Loucy (cell line): Measurements from ENCODE around the gene FSTL4.

Experiments
- H2AFZ ChIP-seq: fragments of 200-600 bp; sonication (generic); 2 replicates; pipeline ENCODE4 v1.6.0; 2016; ENCODE audit warnings: antibody characterized with exemption, mild to moderate bottlenecking, low read length, moderate library complexity
- H3F3A ChIP-seq: fragments of 200-600 bp; 2 replicates; pipeline ENCODE4 v1.6.0; 2016; ENCODE audit warnings: antibody characterized with exemption, low read depth, mild to moderate bottlenecking
- H3K27me3 ChIP-seq: fragments of 200-600 bp; sonication (generic); 2 replicates; pipeline ENCODE4 v1.6.1; 2014; ENCODE audit warnings: low read length, mild to moderate bottlenecking; ENCODE audit not compliant: insufficient read depth, poor library complexity, severe bottlenecking
- H3K36me3 ChIP-seq: fragments of 200-600 bp; sonication (generic); 2 replicates; pipeline ENCODE4 v1.6.1; 2016; ENCODE audit warnings: low read length; ENCODE audit not compliant: insufficient read depth
- H3K4me1 ChIP-seq: fragments of 200-600 bp; sonication (generic); 2 replicates; pipeline ENCODE4 v1.5.1; 2014; ENCODE audit warnings: low read length, mild to moderate bottlenecking; ENCODE audit not compliant: insufficient read depth, poor library complexity, severe bottlenecking
- H3K4me2 ChIP-seq: fragments of 200-600 bp; sonication (generic); 2 replicates; pipeline ENCODE4 v1.6.0; 2014; ENCODE audit warnings: antibody characterized with exemption, low read length, low read depth, mild to moderate bottlenecking; ENCODE audit not compliant: poor library complexity, severe bottlenecking
- H3K4me3 ChIP-seq: fragments of 200-600 bp; sonication (generic); 2 replicates; pipeline ENCODE4 v1.5.1; 2014; ENCODE audit warnings: low read length, mild to moderate bottlenecking, mixed read lengths; ENCODE audit not compliant: poor library complexity, severe bottlenecking
- H3K79me2 ChIP-seq: fragments of 200-600 bp; sonication (generic); 2 replicates; pipeline ENCODE4 v1.6.1; 2014; ENCODE audit warnings: low read length; ENCODE audit not compliant: insufficient read depth
- H3K9ac ChIP-seq: fragments of 200-600 bp; sonication (generic); 2 replicates; pipeline ENCODE4 v1.6.0; 2014; ENCODE audit warnings: mild to moderate bottlenecking, low read depth, low read length, moderate library complexity; ENCODE audit not compliant: poor library complexity, severe bottlenecking
- H3K9me2 ChIP-seq: fragments of 200-600 bp; sonication (generic); replicated peaks from 2 replicates; pipeline ENCODE4 v1.6.1; 2016; ENCODE audit warnings: low read depth, low read length, mixed read lengths
- H3K9me3 ChIP-seq: fragments of 200-600 bp; sonication (generic); 2 replicates; pipeline ENCODE4 v1.6.1; 2014; ENCODE audit warnings: mild to moderate bottlenecking, antibody characterized with exemption, low read length, low read depth; ENCODE audit not compliant: insufficient read depth
- H4K20me1 ChIP-seq: fragments of 200-600 bp; sonication (generic); 2 replicates; pipeline ENCODE4 v1.6.0; 2014; ENCODE audit warnings: antibody characterized with exemption, low read length, mild to moderate bottlenecking; ENCODE audit not compliant: insufficient read depth, poor library complexity, severe bottlenecking
- CTCF ChIP-seq: fragments of 200-600 bp; sonication (generic); conservative IDR thresholded peaks from 2 replicates; pipeline ENCODE4 v1.5.1; 2014; ENCODE audit warnings: mild to moderate bottlenecking, antibody characterized with exemption, low read length
- EZH2phosphoT487 ChIP-seq: fragments of 200-600 bp; IDR thresholded peaks from 2 replicates; pipeline ENCODE4 v1.6.1; 2018; ENCODE audit warnings: antibody characterized with exemption, mild to moderate bottlenecking, moderate library complexity, borderline replicate concordance

FSTL4 gene

DNA sequence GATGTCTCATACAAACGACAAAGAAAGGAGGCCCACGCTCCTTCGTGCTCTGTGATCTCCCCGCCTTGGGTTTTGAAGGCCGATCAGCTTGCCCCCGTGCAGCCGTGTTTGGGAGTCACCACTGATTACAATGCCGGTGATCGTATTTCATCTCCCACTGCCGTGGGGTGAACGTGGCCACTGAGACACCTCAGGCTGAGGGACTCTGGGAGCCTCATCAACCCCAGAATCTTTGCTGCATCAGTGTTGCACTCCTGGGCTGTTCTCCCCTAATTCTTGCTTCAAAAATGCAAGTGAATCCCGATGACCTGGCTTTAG is 366.3 kb downstream of the FSTL4 start:
- H3K79me2 ChIP-seq = no peaks in the 10 kb centered on the region
- no peaks in the 10 kb centered on the region for H4K20me1 ChIP-seq
- no peaks in the 10 kb centered on the region for H3K36me3 ChIP-seq
- H3K27me3 ChIP-seq = no peaks in the 10 kb centered on the region
- H3F3A ChIP-seq = no peaks in the 10 kb centered on the region
- H2AFZ ChIP-seq = no peak overlapping the region
- no peaks in the 10 kb centered on the region for H3K9me2 ChIP-seq
- H3K4me3 ChIP-seq = no peak overlapping the region
- H3K9me3 ChIP-seq = no peaks in the 10 kb centered on the region
- H3K9ac ChIP-seq = no peak overlapping the region
- H3K4me2 ChIP-seq = no peak overlapping the region
- TF ChIP-seq EZH2phosphoT487 = no peak
- no peak for TF ChIP-seq CTCF
- H3K4me1 ChIP-seq = peaks cover 8% of the 10 kb centered on the region

DNA sequence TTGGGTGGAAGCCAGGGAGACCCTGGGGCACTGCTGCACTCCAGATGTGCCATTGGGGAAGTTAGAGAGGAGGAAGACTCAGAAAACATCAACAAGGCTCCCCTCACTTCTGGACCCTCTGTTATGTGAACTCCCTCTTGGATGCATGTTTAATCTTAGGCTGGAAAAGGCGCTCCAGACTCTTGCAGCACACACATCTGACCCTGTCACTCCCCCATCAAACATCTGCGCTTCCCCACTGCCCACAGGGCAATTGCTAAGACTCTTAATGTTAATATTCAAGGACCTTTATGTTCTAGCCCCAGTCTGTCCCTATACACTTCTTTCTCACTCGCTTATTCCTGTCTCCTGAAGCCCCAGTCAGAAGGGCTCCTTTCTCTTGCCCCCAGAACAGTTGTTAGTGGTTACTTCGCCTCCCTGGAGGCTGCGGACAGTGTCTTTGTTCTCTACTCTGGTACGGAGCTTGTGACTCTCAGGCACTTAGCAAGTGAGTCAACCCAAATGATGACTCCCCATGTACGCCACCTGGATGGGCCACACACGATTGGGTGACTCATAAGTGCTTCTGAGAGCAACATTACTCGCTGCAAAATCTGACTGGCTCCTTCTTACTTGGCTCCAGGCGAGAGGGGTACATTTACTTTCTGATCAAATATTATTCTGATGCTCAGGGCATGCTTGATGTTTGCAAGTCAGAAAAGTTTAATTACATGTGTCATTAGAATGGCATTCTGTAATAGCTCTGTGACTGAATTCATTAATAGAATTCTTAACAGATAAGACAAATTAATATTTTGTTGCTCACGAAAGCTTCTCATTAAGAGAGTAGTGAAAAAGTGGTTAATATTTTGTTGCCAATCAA is 366.9 kb downstream of the FSTL4 start:
- Histone ChIP-seq H3K9me2 (no peaks in the 10 kb centered on the region), H3K79me2 (no peaks in the 10 kb centered on the region), H3K4me1 (peaks cover 6% of the 10 kb centered on the region), H3K36me3 (no peaks in the 10 kb centered on the region), H3K4me2 (no peak overlapping the region), H3K27me3 (no peaks in the 10 kb centered on the region), H3F3A (no peaks in the 10 kb centered on the region), H4K20me1 (no peaks in the 10 kb centered on the region), H3K4me3 (no peak overlapping the region), H3K9me3 (no peaks in the 10 kb centered on the region), H2AFZ (no peak overlapping the region), H3K9ac (no peak overlapping the region)
- TF ChIP-seq CTCF = no peak
- no peak for TF ChIP-seq EZH2phosphoT487

- no peak overlapping the region for H3K9ac ChIP-seq
- peaks cover 6% of the 10 kb centered on the region for H3K4me1 ChIP-seq
- H3K9me3 ChIP-seq = no peaks in the 10 kb centered on the region
- no peak overlapping the region for H2AFZ ChIP-seq
- no peaks in the 10 kb centered on the region for H3F3A ChIP-seq
- no peaks in the 10 kb centered on the region for H3K79me2 ChIP-seq
- no peak overlapping the region for H3K4me3 ChIP-seq
- no peak for TF ChIP-seq EZH2phosphoT487
- TF ChIP-seq CTCF = no peak
- H3K9me2 ChIP-seq = no peaks in the 10 kb centered on the region
- H3K36me3 ChIP-seq = no peaks in the 10 kb centered on the region
- no peak overlapping the region for H3K4me2 ChIP-seq
- no peaks in the 10 kb centered on the region for H4K20me1 ChIP-seq
- no peaks in the 10 kb centered on the region for H3K27me3 ChIP-seq
Measured at GRCh38 chr5:133244242-133244641, 368.1 kb downstream of the FSTL4 start.
